Measurements from ENCODE around the gene CYP3A5. TPM values are rescaled to one million over a fixed set of nuclear protein-coding genes. Genes with fewer than 3 reads are reported as not detected.

CYP3A5 gene
- total and polyA plus RNA-seq, 10 of the 15 experiments (the other 5 are each of a cell fraction or from before 2014, with no cell fraction given): 0.05 to 1.3 (median 0.09) TPM; not detected in 2

GRCh38 chr7:99625961-99626360 lies 53.8 kb downstream of the CYP3A5 start:
- H3K4me3 ChIP-seq: no peak overlapping the region
- ChIA-PET RAD21 (ENCODE audit: unreplicated experiment) (no interaction called here), SMC1A (ENCODE audit: uncharacterized antibody, unreplicated experiment) (no interaction called here), POLR2A (no interaction called here), CTCF (no interaction called here)
- H3K9ac ChIP-seq (ENCODE audit: control insufficient read depth, insufficient read depth, low read length): no peak overlapping the region
- no peak for FAIRE-seq
- peaks cover 37 to 44% of the 10 kb centered on the region in 2 experiments for H3K36me3 ChIP-seq (ENCODE audit: control insufficient read depth in 2 of 2, insufficient read depth in 2 of 2, low read length in 1 of 2)
- H3K27me3 ChIP-seq (replicated peaks in 1 of 2; ENCODE audit: control insufficient read depth in 2 of 2, insufficient read depth in 2 of 2, low read length in 1 of 2): no peaks in the 10 kb centered on the region
- 95% methylated on average over 4 of the region's 4 CpGs for WGBS (ENCODE audit: insufficient coverage, insufficient replicate concordance, low lambda C conversion rate, missing lambda C conversion rate)
- no peak overlapping the region for H3K4me2 ChIP-seq (ENCODE audit: control insufficient read depth, insufficient read depth)
- no peaks in the 10 kb centered on the region for H3K9me3 ChIP-seq (replicated peaks; ENCODE audit: control insufficient read depth, insufficient read depth, low read length)
- DNase-seq (ENCODE audit: low read depth, low spot score): no peak
- H3K4me1 ChIP-seq (ENCODE audit: control insufficient read depth, insufficient read depth, low read length): no peaks in the 10 kb centered on the region
- intact Hi-C loops (cut with micrococcal nuclease; ENCODE audit: unreplicated experiment): no loop called here
- ATAC-seq: no peak
- no peaks in the 10 kb centered on the region for H4K20me1 ChIP-seq (ENCODE audit: control insufficient read depth, insufficient read depth)
- TF ChIP-seq CREM (IDR thresholded peaks at IDR 0.05; ENCODE audit: low read depth) (no peak), RAD51 (IDR thresholded peaks at IDR 0.05) (no peak), CEBPZ (IDR thresholded peaks at IDR 0.05; ENCODE audit: low read depth, low read length) (no peak), GATAD2B (conservative IDR thresholded peaks at IDR 0.05; ENCODE audit: low read depth) (no peak)
- H3K27ac ChIP-seq (ENCODE audit: control insufficient read depth, insufficient read depth): no peak overlapping the region
- no TSS peak for BruUV-seq (replicated peaks)
- no peaks in the 10 kb centered on the region for H3K79me2 ChIP-seq (ENCODE audit: control insufficient read depth, insufficient read depth, low read length)
- H2AFZ ChIP-seq (ENCODE audit: control insufficient read depth, low read depth, low read length): no peak overlapping the region
- in situ Hi-C loops (cut with MboI): no loop called here

DNA sequence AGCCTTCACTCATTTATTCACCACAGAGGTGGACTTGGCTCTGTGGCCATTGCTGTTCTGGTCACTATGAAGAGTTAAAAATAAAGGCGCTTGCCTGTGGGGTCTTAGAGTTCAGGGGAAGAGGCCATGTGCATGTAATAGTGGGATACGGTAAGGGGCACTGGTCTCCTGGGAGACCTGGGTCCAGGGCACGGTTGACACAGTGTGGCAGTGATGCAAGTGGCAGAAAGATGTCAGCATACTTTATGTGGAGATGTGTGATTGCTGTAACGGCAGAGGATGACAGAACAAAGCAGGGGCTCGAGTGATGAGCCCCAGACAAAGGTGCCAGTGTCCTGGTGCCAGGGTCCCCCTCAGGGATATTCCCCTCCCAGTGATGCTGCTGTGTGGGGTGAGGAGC lies 54.5 kb downstream of the CYP3A5 start:
- H3K27ac ChIP-seq (ENCODE audit: control insufficient read depth, insufficient read depth): no peak overlapping the region
- intact Hi-C loops (cut with micrococcal nuclease; ENCODE audit: unreplicated experiment) (no loop called here), in situ Hi-C loops (cut with MboI) (no loop called here)
- ChIA-PET RAD21 (ENCODE audit: unreplicated experiment) (no interaction called here), CTCF (no interaction called here), POLR2A (no interaction called here), SMC1A (ENCODE audit: uncharacterized antibody, unreplicated experiment) (no interaction called here)
- 75% methylated on average over 5 of the region's 5 CpGs for WGBS (ENCODE audit: insufficient coverage, insufficient replicate concordance, low lambda C conversion rate, missing lambda C conversion rate)
- ATAC-seq (no peak), FAIRE-seq (no peak), DNase-seq (ENCODE audit: low read depth, low spot score) (no peak)
- H3K4me1 ChIP-seq (ENCODE audit: control insufficient read depth, insufficient read depth, low read length): no peaks in the 10 kb centered on the region
- H3K27me3 ChIP-seq (replicated peaks in 1 of 2; ENCODE audit: control insufficient read depth in 2 of 2, insufficient read depth in 2 of 2, low read length in 1 of 2): no peaks in the 10 kb centered on the region
- no TSS peak for BruUV-seq (replicated peaks)
- H3K36me3 ChIP-seq (ENCODE audit: control insufficient read depth in 2 of 2, insufficient read depth in 2 of 2, low read length in 1 of 2): peaks cover 35 to 45% of the 10 kb centered on the region in 2 experiments
- no peaks in the 10 kb centered on the region for H3K79me2 ChIP-seq (ENCODE audit: control insufficient read depth, insufficient read depth, low read length)
- no peak overlapping the region for H2AFZ ChIP-seq (ENCODE audit: control insufficient read depth, low read depth, low read length)
- H3K9me3 ChIP-seq (replicated peaks; ENCODE audit: control insufficient read depth, insufficient read depth, low read length): no peaks in the 10 kb centered on the region
- no peak overlapping the region for H3K4me3 ChIP-seq
- H4K20me1 ChIP-seq (ENCODE audit: control insufficient read depth, insufficient read depth): no peaks in the 10 kb centered on the region
- H3K4me2 ChIP-seq (ENCODE audit: control insufficient read depth, insufficient read depth): no peak overlapping the region
- H3K9ac ChIP-seq (ENCODE audit: control insufficient read depth, insufficient read depth, low read length): no peak overlapping the region
- TF ChIP-seq, protein P1, sequence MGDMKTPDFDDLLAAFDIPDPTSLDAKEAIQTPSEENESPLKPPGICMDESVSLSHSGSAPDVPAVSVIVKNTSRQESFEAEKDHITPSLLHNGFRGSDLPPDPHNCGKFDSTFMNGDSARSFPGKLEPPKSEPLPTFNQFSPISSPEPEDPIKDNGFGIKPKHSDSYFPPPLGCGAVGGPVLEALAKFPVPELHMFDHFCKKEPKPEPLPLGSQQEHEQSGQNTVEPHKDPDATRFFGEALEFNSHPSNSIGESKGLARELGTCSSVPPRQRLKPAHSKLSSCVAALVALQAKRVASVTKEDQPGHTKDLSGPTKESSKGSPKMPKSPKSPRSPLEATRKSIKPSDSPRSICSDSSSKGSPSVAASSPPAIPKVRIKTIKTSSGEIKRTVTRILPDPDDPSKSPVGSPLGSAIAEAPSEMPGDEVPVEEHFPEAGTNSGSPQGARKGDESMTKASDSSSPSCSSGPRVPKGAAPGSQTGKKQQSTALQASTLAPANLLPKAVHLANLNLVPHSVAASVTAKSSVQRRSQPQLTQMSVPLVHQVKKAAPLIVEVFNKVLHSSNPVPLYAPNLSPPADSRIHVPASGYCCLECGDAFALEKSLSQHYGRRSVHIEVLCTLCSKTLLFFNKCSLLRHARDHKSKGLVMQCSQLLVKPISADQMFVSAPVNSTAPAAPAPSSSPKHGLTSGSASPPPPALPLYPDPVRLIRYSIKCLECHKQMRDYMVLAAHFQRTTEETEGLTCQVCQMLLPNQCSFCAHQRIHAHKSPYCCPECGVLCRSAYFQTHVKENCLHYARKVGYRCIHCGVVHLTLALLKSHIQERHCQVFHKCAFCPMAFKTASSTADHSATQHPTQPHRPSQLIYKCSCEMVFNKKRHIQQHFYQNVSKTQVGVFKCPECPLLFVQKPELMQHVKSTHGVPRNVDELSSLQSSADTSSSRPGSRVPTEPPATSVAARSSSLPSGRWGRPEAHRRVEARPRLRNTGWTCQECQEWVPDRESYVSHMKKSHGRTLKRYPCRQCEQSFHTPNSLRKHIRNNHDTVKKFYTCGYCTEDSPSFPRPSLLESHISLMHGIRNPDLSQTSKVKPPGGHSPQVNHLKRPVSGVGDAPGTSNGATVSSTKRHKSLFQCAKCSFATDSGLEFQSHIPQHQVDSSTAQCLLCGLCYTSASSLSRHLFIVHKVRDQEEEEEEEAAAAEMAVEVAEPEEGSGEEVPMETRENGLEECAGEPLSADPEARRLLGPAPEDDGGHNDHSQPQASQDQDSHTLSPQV (IDR thresholded peaks at IDR 0.05): no peak
- TF ChIP-seq SUZ12 (IDR thresholded peaks at IDR 0.05; ENCODE audit: unreplicated experiment) (no peak), DPF2 (IDR thresholded peaks at IDR 0.05) (no peak), SMC3 (IDR thresholded peaks at IDR 0.05; ENCODE audit: borderline replicate concordance, low read length) (no peak), FOXK2 (IDR thresholded peaks at IDR 0.05) (no peak), BCL11A (IDR thresholded peaks at IDR 0.05; ENCODE audit: low read depth, low read length) (no peak), BACH1 (IDR thresholded peaks at IDR 0.05; ENCODE audit: borderline replicate concordance) (no peak)
